B cell (primary cell): ENCODE measurements around the gene S100A3. TPM values are rescaled to one million over a fixed set of nuclear protein-coding genes. Genes with fewer than 3 reads are reported as not detected.
"Not testable (repeated sequence)": the region's sequence is repeated elsewhere in the genome, so short reads cannot be mapped to it uniquely, and the experiment has no call there.

Experiments used
- ATAC-seq: fragments of 200-7000 bp; cut with Tn5 transposase; one replicate; pipeline ENCODE4 v1.10.0; 2021; ENCODE audit warnings: low read depth, mild to moderate bottlenecking, moderate number of reproducible peaks, moderate library complexity
- CTCF ChIA-PET: fragments of 350-600 bp; sonication (Branson Sonifier 250); formaldehyde crosslinking; loops from one replicate; lab custom pipeline; 2021; ENCODE audit warnings: antibody characterized with exemption, inconsistent platforms; lab: Charles Lee
- POLR2A ChIA-PET: fragments of 350-600 bp; sonication (Branson Sonifier 250); formaldehyde crosslinking; loops from one replicate; lab custom pipeline; 2021; ENCODE audit warnings: antibody characterized with exemption; lab: Charles Lee
- DNase-seq: peaks from one replicate; pipeline ENCODE4 v3.0.0; 2013
- H2AFZ ChIP-seq: 2 replicates; pipeline ENCODE4 v1.6.1; 2012; ENCODE audit warnings: mild to moderate bottlenecking, low read depth, low read length; ENCODE audit not compliant: insufficient read depth, poor library complexity, severe bottlenecking
- H3K27ac ChIP-seq, 2 donors: 1 replicate in 1 of 2; 2 replicates in 1 of 2; pipeline ENCODE4 v1.5.1; 2012 to 2013; ENCODE audit warnings: low read length in 2 of 2, mild to moderate bottlenecking in 2 of 2, moderate library complexity in 1 of 2
- H3K27me3 ChIP-seq, 4 experiments: fragments of 200-600 bp in 1 of 4; sonication (generic) in 1 of 4; replicated peaks in 1 of 4; 1 replicate in 2 of 4; 2 replicates in 2 of 4; pipeline versions ENCODE4 v1.6.1 to v1.7.0; 2013 to 2016; ENCODE audit warnings: low read length in 3 of 4, mild to moderate bottlenecking in 2 of 4, mixed read lengths in 1 of 4, moderate library complexity in 1 of 4; ENCODE audit not compliant: insufficient read depth in 4 of 4, control insufficient read depth in 3 of 4; ENCODE audit errors: control extremely low read depth in 1 of 4
- H3K36me3 ChIP-seq, 2 experiments: replicated peaks in 1 of 2; 1 replicate in 1 of 2; 2 replicates in 1 of 2; pipeline versions ENCODE4 v1.6.1 to v1.7.1; 2013; ENCODE audit warnings: low read length in 1 of 2; ENCODE audit not compliant: insufficient read depth in 2 of 2, control insufficient read depth in 1 of 2; ENCODE audit errors: control extremely low read depth in 1 of 2, extremely low read depth in 1 of 2
- H3K4me1 ChIP-seq, 2 donors: fragments of 200-600 bp in 1 of 2; sonication (generic) in 1 of 2; 1 replicate in 1 of 2; 2 replicates in 1 of 2; pipeline versions ENCODE4 v1.5.1 to v1.6.1; 2013 to 2017; ENCODE audit warnings: low read length in 2 of 2; ENCODE audit not compliant: control insufficient read depth in 2 of 2, insufficient read depth in 2 of 2
- H3K4me2 ChIP-seq: replicated peaks from 2 replicates; pipeline ENCODE3; 2012; ENCODE audit warnings: mild to moderate bottlenecking, low read depth, low read length; ENCODE audit not compliant: poor library complexity, severe bottlenecking
- H3K4me3 ChIP-seq, 5 experiments: fragments of 200-600 bp in 1 of 5; sonication (generic) in 1 of 5; 1 replicate in 3 of 5; 2 replicates in 2 of 5; pipeline versions ENCODE4 v1.5.1 to v1.7.0; 2011 to 2016; ENCODE audit warnings: low read length in 4 of 5, mild to moderate bottlenecking in 4 of 5, low read depth in 2 of 5, control low read depth in 1 of 5, moderate library complexity in 1 of 5; ENCODE audit not compliant: insufficient read depth in 1 of 5; ENCODE audit errors: control extremely low read depth in 1 of 5, extremely low read depth in 1 of 5
- H3K79me2 ChIP-seq: fragments of 200-600 bp; sonication (generic); one replicate; pipeline ENCODE4 v1.6.0; 2016; ENCODE audit warnings: low read length; ENCODE audit not compliant: control insufficient read depth, insufficient read depth
- H3K9ac ChIP-seq: fragments of 200-600 bp; sonication (generic); 2 replicates; pipeline ENCODE4 v1.6.1; 2017; ENCODE audit warnings: mild to moderate bottlenecking, low read length, moderate library complexity
- H3K9me3 ChIP-seq, 3 donors: one replicate each; pipeline versions ENCODE4 v1.6.1 to v1.7.1; 2013; ENCODE audit warnings: low read length in 2 of 3; ENCODE audit not compliant: control insufficient read depth in 2 of 3, insufficient read depth in 1 of 3; ENCODE audit errors: control extremely low read depth in 1 of 3
- H4K20me1 ChIP-seq: 2 replicates; pipeline ENCODE4 v1.6.0; 2012; ENCODE audit warnings: mild to moderate bottlenecking, low read length; ENCODE audit not compliant: insufficient read depth, control insufficient read depth, poor library complexity, severe bottlenecking
- H3K27ac Mint-ChIP-seq: one replicate; pipeline ENCODE4 v1.8.0; 2021; ENCODE audit warnings: mixed read lengths
- H3K27me3 Mint-ChIP-seq: one replicate; pipeline ENCODE4 v1.8.0; 2021; ENCODE audit warnings: mixed read lengths
- H3K4me1 Mint-ChIP-seq: one replicate; pipeline ENCODE4 v1.8.0; 2021; ENCODE audit warnings: mixed read lengths
- H3K4me3 Mint-ChIP-seq: one replicate; pipeline ENCODE4 v1.8.0; 2021; ENCODE audit warnings: mixed read lengths
- H3K9me3 Mint-ChIP-seq: one replicate; pipeline ENCODE4 v1.8.0; 2022; ENCODE audit warnings: mixed read lengths; ENCODE audit not compliant: insufficient read depth
- CTCF ChIP-seq: fragments of 200-600 bp; IDR thresholded peaks from one replicate; pipeline ENCODE4 v1.8.0; 2022; ENCODE audit warnings: antibody characterized with exemption, mild to moderate bottlenecking
- EZH2 ChIP-seq: IDR thresholded peaks from 2 replicates; pipeline ENCODE4 v1.6.1; 2012; ENCODE audit warnings: borderline replicate concordance, low read depth, mild to moderate bottlenecking, moderate library complexity, low read length; ENCODE audit not compliant: insufficient read depth, poor library complexity, severe bottlenecking
- WGBS: methylation state at CpG from one replicate; pipeline ENCODE4 v1.1.5; 2013; ENCODE audit warnings: missing lambda C conversion rate; ENCODE audit not compliant: insufficient coverage; 5-methylcytosine and 5-hydroxymethylcytosine counted together
- intact Hi-C: fragments of 100-400 bp; cut with micrococcal nuclease; formaldehyde crosslinking; loops from one replicate; pipeline ENCODE4 v1.10.0; 2022
- polyA plus RNA-seq: library from polyadenylated mRNA; depleted of rRNA; stranded (reverse); fragments of >200 nt; gene quantifications from 2 replicates; pipeline ENCODE4 v1.2.3, GENCODE V29; 2012
- total RNA-seq, 2 donors: library from RNA; stranded (reverse); fragments of 120-200 nt in 1 of 2; gene quantifications; 1 replicate in 1 of 2; 2 replicates in 1 of 2; pipeline versions ENCODE4 v1.2.3 to v1.2.4, GENCODE V29; 2013 to 2022

Gene S100A3
- total and polyA plus RNA-seq, 2 donors (not counting 1 experiment from before 2014, with no cell fraction given): not detected

- no peaks in the 10 kb centered on the region for H3K36me3 ChIP-seq
- peak overlapping the region; percentile 46 for H2AFZ ChIP-seq
- intact Hi-C loops: no loop called here
- Mint-ChIP-seq H3K9me3 (no peaks in the 10 kb centered on the region), H3K27me3 (peaks cover 14% of the 10 kb centered on the region), H3K4me1 (peaks cover 13% of the 10 kb centered on the region), H3K4me3 (no peak overlapping the region), H3K27ac (no peak overlapping the region)
- H3K27me3 ChIP-seq: peaks cover 0 to 4% (median 1%) of the 10 kb centered on the region in 4 experiments
- POLR2A ChIA-PET: interaction anchor here (0.5 kb wide), 1 partner anchor 14 kb away, joined by 4 read pairs; no protein-coding TSS in a partner anchor
- H3K79me2 ChIP-seq: no peaks in the 10 kb centered on the region
- peaks cover 4 to 14% of the 10 kb centered on the region in 2 donors for H3K4me1 ChIP-seq
- ATAC-seq (no peak), DNase-seq (no peak)
- no peak for TF ChIP-seq EZH2
- TF ChIP-seq CTCF: no peak
- no peak overlapping the region for H3K4me3 ChIP-seq
- H3K9ac ChIP-seq: no peak overlapping the region
- no peaks in the 10 kb centered on the region for H4K20me1 ChIP-seq
- H3K9me3 ChIP-seq: no peaks in the 10 kb centered on the region
- CTCF ChIA-PET: interaction anchor here (1.0 to 2.6 kb wide), 6 partner anchors 9 to 67 kb away, joined by 3 to 11 read pairs (median 4); partner anchors contain the start of gene CHTOP
- no peak overlapping the region for H3K4me2 ChIP-seq
- no peak overlapping the region for H3K27ac ChIP-seq
- 0% methylated on average over 1 of the region's 4 CpGs for WGBS
Measured at GRCh38 chr1:153577138-153577537, 28.1 kb upstream of the S100A3 start.

GRCh38 chr1:153575497-153575896 is 26.4 kb upstream of the S100A3 start:
- H3K27ac Mint-ChIP-seq, intact Hi-C loops, H3K27me3 ChIP-seq, H4K20me1 ChIP-seq, H3K4me3 Mint-ChIP-seq, H3K9me3 ChIP-seq, H3K9ac ChIP-seq, H3K36me3 ChIP-seq, POLR2A ChIA-PET, H3K4me3 ChIP-seq, H3K4me2 ChIP-seq, H3K79me2 ChIP-seq, H3K27ac ChIP-seq, DNase-seq, H3K9me3 Mint-ChIP-seq, H2AFZ ChIP-seq, ATAC-seq: not testable (repeated sequence)
- CTCF ChIA-PET: interaction anchor here (1.0 kb wide), 1 partner anchor 65 kb away, joined by 4 read pairs; no protein-coding TSS in a partner anchor
- H3K4me1 ChIP-seq: peaks cover 4 to 14% of the 10 kb centered on the region in 2 donors
- H3K27me3 Mint-ChIP-seq: peaks cover 20% of the 10 kb centered on the region
- H3K4me1 Mint-ChIP-seq: peaks cover 15% of the 10 kb centered on the region
- no CpG with 5 or more reads among the region's 10 CpGs for WGBS

DNA sequence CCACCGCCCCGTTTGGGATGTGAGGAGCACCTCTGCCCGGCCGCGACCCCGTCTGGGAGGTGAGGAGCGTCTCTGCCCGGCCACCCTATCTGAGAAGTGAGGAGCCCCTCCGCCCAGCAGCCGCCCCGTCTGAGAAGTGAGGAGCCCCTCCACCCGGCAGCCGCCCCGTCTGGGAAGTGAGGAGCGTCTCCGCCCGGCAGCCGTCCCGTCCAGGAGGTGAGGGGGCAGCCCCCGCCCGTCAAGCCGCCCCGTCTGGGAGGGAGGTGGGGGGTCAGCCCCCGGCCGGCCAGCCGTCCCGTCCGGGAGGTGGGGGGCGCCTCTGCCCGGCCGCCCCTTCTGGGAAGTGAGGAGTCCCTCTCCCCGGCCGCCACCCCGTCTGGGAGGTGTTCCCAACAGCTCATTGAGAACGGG is 26.0 kb upstream of the S100A3 start:
- DNase-seq, POLR2A ChIA-PET, H3K9ac ChIP-seq, H3K9me3 ChIP-seq, H3K27ac ChIP-seq, H3K27me3 ChIP-seq, H3K9me3 Mint-ChIP-seq, H3K27ac Mint-ChIP-seq, H4K20me1 ChIP-seq, H2AFZ ChIP-seq, CTCF ChIA-PET, intact Hi-C loops, H3K4me3 Mint-ChIP-seq, H3K79me2 ChIP-seq, ATAC-seq, H3K36me3 ChIP-seq, H3K4me3 ChIP-seq, H3K4me2 ChIP-seq: not testable (repeated sequence)
- H3K27me3 Mint-ChIP-seq: peaks cover 21% of the 10 kb centered on the region
- peaks cover 4 to 14% of the 10 kb centered on the region in 2 donors for H3K4me1 ChIP-seq
- 98% methylated on average over 17 of the region's 35 CpGs for WGBS
- peaks cover 15% of the 10 kb centered on the region for H3K4me1 Mint-ChIP-seq
